ENCODE data around the gene OR51V1. TPM values are rescaled to one million over a fixed set of nuclear protein-coding genes. Genes with fewer than 3 reads are reported as not detected.
"Not testable (repeated sequence)": the region's sequence is repeated elsewhere in the genome, so short reads cannot be mapped to it uniquely, and the experiment has no call there.

Gene OR51V1, protein sequence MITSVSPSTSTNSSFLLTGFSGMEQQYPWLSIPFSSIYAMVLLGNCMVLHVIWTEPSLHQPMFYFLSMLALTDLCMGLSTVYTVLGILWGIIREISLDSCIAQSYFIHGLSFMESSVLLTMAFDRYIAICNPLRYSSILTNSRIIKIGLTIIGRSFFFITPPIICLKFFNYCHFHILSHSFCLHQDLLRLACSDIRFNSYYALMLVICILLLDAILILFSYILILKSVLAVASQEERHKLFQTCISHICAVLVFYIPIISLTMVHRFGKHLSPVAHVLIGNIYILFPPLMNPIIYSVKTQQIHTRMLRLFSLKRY
- total RNA-seq = not detected

DNA sequence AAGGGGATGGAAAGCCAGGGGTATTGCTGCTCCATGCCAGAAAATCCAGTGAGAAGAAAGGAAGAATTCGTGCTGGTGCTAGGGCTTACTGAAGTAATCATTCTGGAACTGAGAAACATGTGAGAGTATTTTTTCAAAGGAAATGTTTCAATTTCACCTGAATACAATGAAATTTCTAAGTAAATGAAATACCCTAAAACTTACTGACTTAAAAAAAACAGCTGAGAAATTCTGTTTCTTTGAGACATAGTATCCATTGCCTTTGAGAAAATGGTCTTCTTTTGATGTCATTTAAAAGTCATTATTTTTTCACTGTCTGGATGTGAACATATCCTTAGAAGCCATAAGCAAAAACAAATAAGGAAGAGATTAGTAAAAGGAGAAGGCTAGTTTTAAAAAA lies at the start of gene OR51V1:
OR51V1 (minus strand) TSS at position 101 of the 400 bp plus-strand sequence; CDS start at position 101, 0 bp downstream.
- Histone ChIP-seq H3K27me3 (no peaks in the 10 kb centered on the region), H3K36me3 (no peaks in the 10 kb centered on the region), H3K4me1 (no peaks in the 10 kb centered on the region), H3K4me3 (no peak within 1 kb of the TSS), H3K9me3 (no peaks in the 10 kb centered on the region), H3K27ac (no peak within 1 kb of the TSS)
- no peak for DNase-seq (ENCODE audit: extremely low spot score in 2 of 2)
- TF ChIP-seq POLR2AphosphoS5 (IDR thresholded peaks at IDR 0.05; ENCODE audit: insufficient read depth in 1 of 2, low read depth in 1 of 2) = no peak
- TF ChIP-seq, protein P1, sequence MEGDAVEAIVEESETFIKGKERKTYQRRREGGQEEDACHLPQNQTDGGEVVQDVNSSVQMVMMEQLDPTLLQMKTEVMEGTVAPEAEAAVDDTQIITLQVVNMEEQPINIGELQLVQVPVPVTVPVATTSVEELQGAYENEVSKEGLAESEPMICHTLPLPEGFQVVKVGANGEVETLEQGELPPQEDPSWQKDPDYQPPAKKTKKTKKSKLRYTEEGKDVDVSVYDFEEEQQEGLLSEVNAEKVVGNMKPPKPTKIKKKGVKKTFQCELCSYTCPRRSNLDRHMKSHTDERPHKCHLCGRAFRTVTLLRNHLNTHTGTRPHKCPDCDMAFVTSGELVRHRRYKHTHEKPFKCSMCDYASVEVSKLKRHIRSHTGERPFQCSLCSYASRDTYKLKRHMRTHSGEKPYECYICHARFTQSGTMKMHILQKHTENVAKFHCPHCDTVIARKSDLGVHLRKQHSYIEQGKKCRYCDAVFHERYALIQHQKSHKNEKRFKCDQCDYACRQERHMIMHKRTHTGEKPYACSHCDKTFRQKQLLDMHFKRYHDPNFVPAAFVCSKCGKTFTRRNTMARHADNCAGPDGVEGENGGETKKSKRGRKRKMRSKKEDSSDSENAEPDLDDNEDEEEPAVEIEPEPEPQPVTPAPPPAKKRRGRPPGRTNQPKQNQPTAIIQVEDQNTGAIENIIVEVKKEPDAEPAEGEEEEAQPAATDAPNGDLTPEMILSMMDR (IDR thresholded peaks at IDR 0.05) = no peak
- TF ChIP-seq POLR2A (IDR thresholded peaks at IDR 0.05) = no peak
- intact Hi-C loops (cut with DNase I) = no loop called here

DNA sequence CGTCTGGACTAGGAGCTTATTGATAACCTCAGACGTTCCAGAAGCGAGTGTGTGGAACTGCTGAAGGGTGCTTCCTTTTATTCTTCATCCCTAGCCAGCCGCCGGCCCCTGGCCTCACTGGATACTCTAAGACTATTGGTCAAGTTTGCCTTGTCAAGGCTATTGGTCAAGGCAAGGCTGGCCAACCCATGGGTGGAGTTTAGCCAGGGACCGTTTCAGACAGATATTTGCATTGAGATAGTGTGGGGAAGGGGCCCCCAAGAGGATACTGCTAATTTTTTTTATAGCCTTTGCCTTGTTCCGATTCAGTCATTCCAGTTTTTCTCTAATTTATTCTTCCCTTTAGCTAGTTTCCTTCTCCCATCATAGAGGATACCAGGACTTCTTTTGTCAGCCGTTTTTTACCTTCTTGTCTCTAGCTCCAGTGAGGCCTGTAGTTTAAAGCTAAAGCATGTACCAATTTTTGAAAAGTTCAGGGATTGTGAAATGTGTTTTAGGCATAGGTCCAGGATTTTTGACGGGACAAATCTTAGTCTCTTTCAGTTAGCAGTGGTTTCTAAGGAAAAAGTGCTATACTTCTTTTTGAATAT lies 49.4 kb upstream of the OR51V1 start, which contains the start of gene HBG1:
HBG1 (minus strand) TSS at position 51 of the 590 bp plus-strand sequence. CDS start 53 bp downstream, outside the sequence.
- intact Hi-C loops (cut with DNase I); H3K4me3 ChIP-seq; H3K27ac ChIP-seq; H3K36me3 ChIP-seq; DNase-seq (ENCODE audit: extremely low spot score in 2 of 2); H3K27me3 ChIP-seq; H3K4me1 ChIP-seq; H3K9me3 ChIP-seq: not testable (repeated sequence)

DNA sequence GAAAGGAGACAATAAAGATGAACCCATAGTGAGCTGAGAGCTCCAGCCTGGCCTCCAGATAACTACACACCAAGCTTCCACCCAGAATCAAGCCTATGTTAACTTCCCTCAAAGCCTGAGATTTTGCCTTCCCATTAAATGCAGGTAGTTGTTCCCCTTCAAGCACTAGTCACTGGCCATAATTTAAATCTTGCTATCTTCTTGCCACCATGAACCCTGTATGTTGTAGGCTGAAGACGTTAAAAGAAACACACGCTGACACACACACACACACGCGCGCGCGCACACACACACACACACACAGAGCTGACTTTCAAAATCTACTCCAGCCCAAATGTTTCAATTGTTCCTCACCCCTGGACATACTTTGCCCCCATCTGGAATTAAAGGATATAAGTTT lies 48.0 kb upstream of the OR51V1 start:
- intact Hi-C loops (cut with DNase I); H3K36me3 ChIP-seq; H3K27ac ChIP-seq; H3K9me3 ChIP-seq; H3K27me3 ChIP-seq; H3K4me1 ChIP-seq; DNase-seq (ENCODE audit: extremely low spot score in 2 of 2); H3K4me3 ChIP-seq: not testable (repeated sequence)

DNA sequence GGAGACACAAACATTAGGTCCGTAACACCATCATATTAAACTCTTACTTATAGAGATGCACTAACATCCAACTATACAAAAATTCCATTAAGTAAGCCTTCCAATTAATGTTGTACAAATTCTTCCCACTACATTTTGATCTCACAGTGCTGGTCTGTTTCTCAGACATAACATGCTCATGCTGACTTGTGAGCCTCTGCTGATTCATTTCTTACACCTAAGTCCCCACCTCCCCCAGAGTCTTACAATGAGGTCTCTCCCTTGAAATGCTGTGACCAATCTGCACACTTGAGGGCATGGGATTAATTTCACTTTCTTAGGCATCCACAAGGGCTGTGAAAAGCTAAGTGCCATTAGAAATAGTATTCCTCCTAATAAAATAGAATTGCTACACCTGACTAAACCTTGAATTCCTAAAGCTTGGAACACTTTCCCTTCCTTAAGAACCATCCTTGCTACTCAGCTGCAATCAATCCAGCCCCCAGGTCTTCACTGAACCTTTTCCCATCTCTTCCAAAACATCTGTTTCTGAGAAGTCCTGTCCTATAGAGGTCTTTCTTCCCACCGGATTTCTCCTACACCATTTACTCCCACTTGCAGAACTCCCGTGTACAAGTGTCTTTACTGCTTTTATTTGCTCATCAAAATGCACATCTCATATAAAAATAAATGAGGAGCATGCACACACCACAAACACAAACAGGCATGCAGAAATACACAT lies 47.1 kb upstream of the OR51V1 start:
- H3K9me3 ChIP-seq = no peaks in the 10 kb centered on the region
- no peak overlapping the region for H3K27ac ChIP-seq
- no peak for DNase-seq (ENCODE audit: extremely low spot score in 2 of 2)
- TF ChIP-seq, protein P1 (IDR thresholded peaks at IDR 0.05) = no peak
- TF ChIP-seq POLR2AphosphoS5 (IDR thresholded peaks at IDR 0.05; ENCODE audit: insufficient read depth in 1 of 2, low read depth in 1 of 2) (no peak), POLR2A (IDR thresholded peaks at IDR 0.05) (no peak)
- H3K4me1 ChIP-seq = no peaks in the 10 kb centered on the region
- no peak overlapping the region for H3K4me3 ChIP-seq
- H3K36me3 ChIP-seq = no peaks in the 10 kb centered on the region
- intact Hi-C loops (cut with DNase I) = no loop called here
- H3K27me3 ChIP-seq = no peaks in the 10 kb centered on the region

DNA sequence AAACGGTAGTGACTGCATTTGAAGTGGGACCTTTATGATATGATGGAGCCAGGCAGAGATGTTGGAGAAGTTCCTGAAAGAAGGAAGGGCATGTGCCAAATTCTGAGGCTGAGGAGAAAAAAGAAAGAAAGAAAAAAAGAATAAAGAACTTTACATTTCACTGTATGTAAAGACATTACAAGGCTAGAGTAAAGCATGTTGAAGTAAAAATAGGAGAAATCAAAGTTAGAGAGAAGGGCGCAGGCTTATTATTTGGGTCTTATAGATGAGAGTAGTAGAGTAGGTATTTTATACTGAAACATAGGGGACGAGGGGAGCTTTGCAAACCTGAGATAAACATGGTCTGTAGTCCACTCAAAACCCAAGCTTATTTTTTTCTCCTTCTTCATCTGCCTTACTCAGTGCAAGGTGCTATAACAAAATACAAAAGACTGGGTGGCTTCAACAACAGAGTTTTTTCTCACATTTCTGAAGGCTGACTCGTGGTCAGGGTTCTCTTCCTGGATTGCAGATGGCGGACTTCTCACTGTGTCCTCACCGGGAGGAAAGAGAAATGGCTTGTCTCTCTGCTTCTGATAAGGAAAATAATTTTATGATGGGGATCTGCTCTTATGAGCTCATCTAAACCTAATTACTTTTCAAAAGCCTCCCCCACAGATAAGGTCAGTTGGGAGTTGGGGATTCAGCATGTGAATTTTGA lies 46.4 kb upstream of the OR51V1 start:
- H3K4me1 ChIP-seq = no peaks in the 10 kb centered on the region
- H3K27me3 ChIP-seq = no peaks in the 10 kb centered on the region
- no peaks in the 10 kb centered on the region for H3K9me3 ChIP-seq
- no peak overlapping the region for H3K27ac ChIP-seq
- TF ChIP-seq, protein P1 (IDR thresholded peaks at IDR 0.05) = no peak
- TF ChIP-seq POLR2A (IDR thresholded peaks at IDR 0.05) (no peak), POLR2AphosphoS5 (IDR thresholded peaks at IDR 0.05; ENCODE audit: insufficient read depth in 1 of 2, low read depth in 1 of 2) (no peak)
- no peaks in the 10 kb centered on the region for H3K36me3 ChIP-seq
- intact Hi-C loops (cut with DNase I) = no loop called here
- H3K4me3 ChIP-seq = no peak overlapping the region
- DNase-seq (ENCODE audit: extremely low spot score in 2 of 2) = no peak
